Measurements from ENCODE around the gene KIF1B.

DNA sequence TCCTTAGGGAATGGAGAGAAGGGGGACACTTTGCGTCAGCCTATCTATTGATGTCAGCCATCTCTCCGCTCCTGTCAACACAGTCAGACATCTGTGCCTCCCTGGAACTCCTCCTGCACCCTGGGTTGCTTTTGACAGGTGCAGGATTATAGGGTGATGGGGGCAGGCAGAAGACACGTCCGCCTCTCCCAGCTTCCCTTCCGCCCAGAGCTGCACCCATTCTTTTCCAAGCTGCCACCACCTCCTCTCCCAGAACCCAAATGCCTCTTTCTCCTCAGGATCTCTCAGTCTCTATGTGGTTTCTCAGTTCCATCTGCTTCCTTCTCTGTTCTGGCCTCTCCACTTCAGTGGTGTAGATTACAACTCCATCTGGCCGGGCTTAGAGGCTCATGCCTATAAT, 17.1 kb upstream of the KIF1B start:
- TF ChIP-seq ZC3H10 (CRISPR knock-in tag; IDR thresholded peaks at IDR 0.05) (no peak), ZFP30 (CRISPR knock-in tag; IDR thresholded peaks at IDR 0.05) (no peak), ZFP3 (CRISPR knock-in tag; IDR thresholded peaks at IDR 0.05) (no peak), SNAI2 (CRISPR knock-in tag; IDR thresholded peaks at IDR 0.05) (no peak), RARB (CRISPR knock-in tag; IDR thresholded peaks at IDR 0.05) (no peak), ZNF70 (CRISPR knock-in tag; IDR thresholded peaks at IDR 0.05) (no peak), POU6F1 (CRISPR knock-in tag; IDR thresholded peaks at IDR 0.05; ENCODE audit: borderline replicate concordance, low read depth) (no peak), OSR1 (CRISPR knock-in tag; IDR thresholded peaks at IDR 0.05) (no peak), TCF4 (CRISPR knock-in tag; IDR thresholded peaks at IDR 0.05; ENCODE audit: borderline replicate concordance) (no peak), PPARA (CRISPR knock-in tag; IDR thresholded peaks at IDR 0.05; ENCODE audit: borderline replicate concordance) (no peak)
- TF ChIP-seq, protein P1, sequence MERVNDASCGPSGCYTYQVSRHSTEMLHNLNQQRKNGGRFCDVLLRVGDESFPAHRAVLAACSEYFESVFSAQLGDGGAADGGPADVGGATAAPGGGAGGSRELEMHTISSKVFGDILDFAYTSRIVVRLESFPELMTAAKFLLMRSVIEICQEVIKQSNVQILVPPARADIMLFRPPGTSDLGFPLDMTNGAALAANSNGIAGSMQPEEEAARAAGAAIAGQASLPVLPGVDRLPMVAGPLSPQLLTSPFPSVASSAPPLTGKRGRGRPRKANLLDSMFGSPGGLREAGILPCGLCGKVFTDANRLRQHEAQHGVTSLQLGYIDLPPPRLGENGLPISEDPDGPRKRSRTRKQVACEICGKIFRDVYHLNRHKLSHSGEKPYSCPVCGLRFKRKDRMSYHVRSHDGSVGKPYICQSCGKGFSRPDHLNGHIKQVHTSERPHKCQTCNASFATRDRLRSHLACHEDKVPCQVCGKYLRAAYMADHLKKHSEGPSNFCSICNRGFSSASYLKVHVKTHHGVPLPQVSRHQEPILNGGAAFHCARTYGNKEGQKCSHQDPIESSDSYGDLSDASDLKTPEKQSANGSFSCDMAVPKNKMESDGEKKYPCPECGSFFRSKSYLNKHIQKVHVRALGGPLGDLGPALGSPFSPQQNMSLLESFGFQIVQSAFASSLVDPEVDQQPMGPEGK (CRISPR knock-in tag; IDR thresholded peaks at IDR 0.05; ENCODE audit: borderline replicate concordance) = no peak

Data from SK-N-SH treated with all-trans-retinoic acid at 6 μM for 48 hours (cell line).